K562 (cell line): ENCODE measurements around the gene KLHL33. TPM values are rescaled to one million over a fixed set of nuclear protein-coding genes. Genes with fewer than 3 reads are reported as not detected.

Experiments used
- GTF2A2 ChIP-seq: IDR thresholded peaks from 2 replicates; pipeline ENCODE4 v1.6.1; 2016; ENCODE audit warnings: mild to moderate bottlenecking, missing genetic modification characterization, missing compliant biosample characterization
- MAZ ChIP-seq, 2 experiments: fragments of 450-650 bp in 1 of 2; sonication (generic) in 1 of 2; formaldehyde crosslinking; IDR thresholded peaks in 1 of 2; conservative IDR thresholded peaks in 1 of 2; 2 replicates each; pipeline versions ENCODE4 v1.4.0 to v1.5.0; 2020; ENCODE audit warnings: mild to moderate bottlenecking in 1 of 2, missing genetic modification reagents in 1 of 2
- MEF2D ChIP-seq: conservative IDR thresholded peaks from 2 replicates; pipeline ENCODE4 v1.6.1; 2016; ENCODE audit warnings: low read depth, missing genetic modification characterization, missing compliant biosample characterization
- NBN ChIP-seq: fragments of 450-650 bp; IDR thresholded peaks from 2 replicates; pipeline ENCODE4 v1.6.1; 2016; ENCODE audit warnings: low read depth, mild to moderate bottlenecking
- POLR2B ChIP-seq: fragments of 450-650 bp; IDR thresholded peaks from 2 replicates; pipeline ENCODE4 v1.6.1; 2018; ENCODE audit warnings: low read depth; ENCODE audit not compliant: partially characterized antibody
- SNRNP70 ChIP-seq: fragments of 200-400 bp; formaldehyde crosslinking; optimal IDR thresholded peaks from 2 replicates; pipeline ENCODE3; 2017; ENCODE audit warnings: low read depth, low read length
- STAG1 ChIP-seq: sonication (generic); formaldehyde crosslinking; IDR thresholded peaks from 2 replicates; pipeline ENCODE4 v1.5.0; 2020; ENCODE audit warnings: missing genetic modification reagents, borderline replicate concordance
- TCF7L2 ChIP-seq: fragments of 150-350 bp; IDR thresholded peaks from 2 replicates; pipeline ENCODE4 v1.6.1; 2016; ENCODE audit warnings: low read depth, mild to moderate bottlenecking, low read length, moderate library complexity
- XRCC4 ChIP-seq: IDR thresholded peaks from one replicate; pipeline ENCODE4 v1.6.1; 2011; ENCODE audit not compliant: insufficient read depth, insufficient read length; ENCODE audit errors: extremely low read depth
- ZNF316 ChIP-seq: fragments of 450-650 bp; IDR thresholded peaks from 2 replicates; pipeline ENCODE4 v1.6.1; 2016
- ZZZ3 ChIP-seq: fragments of 450-650 bp; IDR thresholded peaks from 2 replicates; pipeline ENCODE4 v1.6.1; 2016; ENCODE audit warnings: antibody characterized with exemption, mild to moderate bottlenecking, moderate library complexity
- polyA plus RNA-seq, 8 experiments: library from polyadenylated mRNA; depleted of rRNA in 4 of 8; stranded (reverse) in 5 of 8; unstranded in 3 of 8; fragments of >200 nt; fragmentation: Nextera tagmentation in 2 of 8; fragmentation: Illumina TruSeq in 1 of 8; extraction: Ambion mirVana in 2 of 8; extraction: Trizol in 1 of 8; gene quantifications; 2 replicates each; pipeline versions ENCODE4 v1.2.1 to v1.2.3, GENCODE V29; 2011 to 2014; ENCODE audit warnings: inconsistent platforms in 1 of 8, missing spikeins in 1 of 8
- total RNA-seq, 7 experiments: library from RNA; depleted of rRNA in 6 of 7; stranded (reverse); fragments of >200 nt in 6 of 7; fragmentation: Illumina TruSeq in 2 of 7; extraction: Trizol in 2 of 7; gene quantifications; 2 replicates each; pipeline versions ENCODE4 v1.2.1 to v1.2.3, GENCODE V29; 2011 to 2021; ENCODE audit warnings: low replicate concordance in 1 of 7
- TF ChIP-seq, protein P1 (sequence below): sonication (generic); formaldehyde crosslinking; IDR thresholded peaks from 2 replicates; pipeline ENCODE4 v1.8.0; 2022; ENCODE audit warnings: mild to moderate bottlenecking, low read depth, missing genetic modification reagents
- TF ChIP-seq, protein P2 (sequence below), 2 experiments: fragments of 450-650 bp in 1 of 2; sonication (generic) in 1 of 2; formaldehyde crosslinking in 1 of 2; IDR thresholded peaks in 1 of 2; conservative IDR thresholded peaks in 1 of 2; 2 replicates each; pipeline versions ENCODE4 v1.6.1 to v1.8.1; 2016 to 2023; ENCODE audit warnings: mild to moderate bottlenecking in 2 of 2, moderate library complexity in 2 of 2, inconsistent platforms in 1 of 2, missing genetic modification reagents in 1 of 2
- TF ChIP-seq, protein P3 (sequence below): sonication (generic); formaldehyde crosslinking; IDR thresholded peaks from 2 replicates; pipeline ENCODE4 v1.8.0; 2022; ENCODE audit warnings: mild to moderate bottlenecking, missing genetic modification reagents
- TF ChIP-seq, protein P4 (sequence below), 2 experiments: fragments of 450-650 bp; IDR thresholded peaks; 2 replicates each; pipeline ENCODE4 v1.6.1; 2016
- TF ChIP-seq, protein P5 (sequence below): sonication (generic); formaldehyde crosslinking; IDR thresholded peaks from 2 replicates; pipeline ENCODE4 v1.9.0; 2022; ENCODE audit warnings: mild to moderate bottlenecking, missing genetic modification reagents

KLHL33 gene
- total and polyA plus RNA-seq, 9 of the 15 experiments (the other 6 are each of a cell fraction or from before 2014, with no cell fraction given): 0.04 to 0.27 (median 0.13) TPM; not detected in 6

DNA sequence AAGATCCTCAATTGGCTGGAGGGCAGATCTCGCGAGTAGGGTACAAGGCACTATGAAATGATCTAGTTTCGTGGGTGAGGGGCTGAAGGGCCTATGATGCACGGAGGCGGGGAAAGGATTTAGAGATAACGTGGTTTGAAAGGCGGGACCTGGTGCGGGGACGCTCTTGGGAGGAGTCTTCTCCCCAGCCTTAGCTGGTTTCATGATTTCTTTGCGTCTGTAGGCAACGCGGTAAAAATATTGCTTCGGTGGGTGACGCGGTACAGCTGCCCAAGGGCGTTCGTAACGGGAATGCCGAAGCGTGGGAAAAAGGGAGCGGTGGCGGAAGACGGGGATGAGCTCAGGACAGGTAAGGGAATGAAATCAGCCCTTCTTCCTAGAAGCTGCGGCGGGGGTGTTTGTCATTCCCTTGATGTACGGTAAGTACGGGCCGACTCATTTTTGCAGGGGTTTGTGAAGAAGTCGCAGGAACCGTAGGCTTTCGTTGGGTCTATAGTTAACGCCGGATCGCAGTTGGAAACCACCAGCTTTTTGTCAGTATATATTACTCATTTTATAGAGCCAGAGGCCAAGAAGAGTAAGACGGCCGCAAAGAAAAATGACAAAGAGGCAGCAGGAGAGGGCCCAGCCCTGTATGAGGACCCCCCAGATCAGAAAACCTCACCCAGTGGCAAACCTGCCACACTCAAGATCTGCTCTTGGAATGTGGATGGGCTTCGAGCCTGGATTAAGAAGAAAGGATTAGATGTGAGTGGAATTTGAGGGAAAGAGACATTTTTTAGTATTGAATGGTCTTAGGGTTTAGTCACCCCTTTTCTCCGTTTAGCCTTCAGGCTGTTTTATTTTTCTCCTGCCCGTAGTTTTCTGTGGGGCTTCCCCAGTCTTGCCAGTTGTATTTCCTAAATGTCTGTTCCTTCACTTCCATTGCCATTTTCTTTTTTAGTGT lies 19.7 kb upstream of the KLHL33 start (continued):
- TF ChIP-seq SNRNP70: no peak
- TF ChIP-seq GTF2A2 (tag): no peak
- no peak for TF ChIP-seq ZZZ3
- TF ChIP-seq, protein P1, sequence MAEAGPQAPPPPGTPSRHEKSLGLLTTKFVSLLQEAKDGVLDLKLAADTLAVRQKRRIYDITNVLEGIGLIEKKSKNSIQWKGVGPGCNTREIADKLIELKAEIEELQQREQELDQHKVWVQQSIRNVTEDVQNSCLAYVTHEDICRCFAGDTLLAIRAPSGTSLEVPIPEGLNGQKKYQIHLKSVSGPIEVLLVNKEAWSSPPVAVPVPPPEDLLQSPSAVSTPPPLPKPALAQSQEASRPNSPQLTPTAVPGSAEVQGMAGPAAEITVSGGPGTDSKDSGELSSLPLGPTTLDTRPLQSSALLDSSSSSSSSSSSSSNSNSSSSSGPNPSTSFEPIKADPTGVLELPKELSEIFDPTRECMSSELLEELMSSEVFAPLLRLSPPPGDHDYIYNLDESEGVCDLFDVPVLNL (CRISPR knock-in tag): no peak
- TF ChIP-seq, protein P2, sequence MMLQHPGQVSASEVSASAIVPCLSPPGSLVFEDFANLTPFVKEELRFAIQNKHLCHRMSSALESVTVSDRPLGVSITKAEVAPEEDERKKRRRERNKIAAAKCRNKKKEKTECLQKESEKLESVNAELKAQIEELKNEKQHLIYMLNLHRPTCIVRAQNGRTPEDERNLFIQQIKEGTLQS (IDR thresholded peaks at IDR 0.05): 0 out of 2 replicates have a peak, but pooled peaks have one; percentile 23
- TF ChIP-seq, protein P2 (CRISPR knock-in tag; conservative IDR thresholded peaks at IDR 0.05): no peak
- TF ChIP-seq MEF2D: 0 out of 2 replicates have a peak, but pooled peaks have one; percentile 10
- 0 out of 2 replicates have a peak, but pooled peaks have one; percentile 18 for TF ChIP-seq NBN
- TF ChIP-seq TCF7L2: no peak
- TF ChIP-seq, protein P3, sequence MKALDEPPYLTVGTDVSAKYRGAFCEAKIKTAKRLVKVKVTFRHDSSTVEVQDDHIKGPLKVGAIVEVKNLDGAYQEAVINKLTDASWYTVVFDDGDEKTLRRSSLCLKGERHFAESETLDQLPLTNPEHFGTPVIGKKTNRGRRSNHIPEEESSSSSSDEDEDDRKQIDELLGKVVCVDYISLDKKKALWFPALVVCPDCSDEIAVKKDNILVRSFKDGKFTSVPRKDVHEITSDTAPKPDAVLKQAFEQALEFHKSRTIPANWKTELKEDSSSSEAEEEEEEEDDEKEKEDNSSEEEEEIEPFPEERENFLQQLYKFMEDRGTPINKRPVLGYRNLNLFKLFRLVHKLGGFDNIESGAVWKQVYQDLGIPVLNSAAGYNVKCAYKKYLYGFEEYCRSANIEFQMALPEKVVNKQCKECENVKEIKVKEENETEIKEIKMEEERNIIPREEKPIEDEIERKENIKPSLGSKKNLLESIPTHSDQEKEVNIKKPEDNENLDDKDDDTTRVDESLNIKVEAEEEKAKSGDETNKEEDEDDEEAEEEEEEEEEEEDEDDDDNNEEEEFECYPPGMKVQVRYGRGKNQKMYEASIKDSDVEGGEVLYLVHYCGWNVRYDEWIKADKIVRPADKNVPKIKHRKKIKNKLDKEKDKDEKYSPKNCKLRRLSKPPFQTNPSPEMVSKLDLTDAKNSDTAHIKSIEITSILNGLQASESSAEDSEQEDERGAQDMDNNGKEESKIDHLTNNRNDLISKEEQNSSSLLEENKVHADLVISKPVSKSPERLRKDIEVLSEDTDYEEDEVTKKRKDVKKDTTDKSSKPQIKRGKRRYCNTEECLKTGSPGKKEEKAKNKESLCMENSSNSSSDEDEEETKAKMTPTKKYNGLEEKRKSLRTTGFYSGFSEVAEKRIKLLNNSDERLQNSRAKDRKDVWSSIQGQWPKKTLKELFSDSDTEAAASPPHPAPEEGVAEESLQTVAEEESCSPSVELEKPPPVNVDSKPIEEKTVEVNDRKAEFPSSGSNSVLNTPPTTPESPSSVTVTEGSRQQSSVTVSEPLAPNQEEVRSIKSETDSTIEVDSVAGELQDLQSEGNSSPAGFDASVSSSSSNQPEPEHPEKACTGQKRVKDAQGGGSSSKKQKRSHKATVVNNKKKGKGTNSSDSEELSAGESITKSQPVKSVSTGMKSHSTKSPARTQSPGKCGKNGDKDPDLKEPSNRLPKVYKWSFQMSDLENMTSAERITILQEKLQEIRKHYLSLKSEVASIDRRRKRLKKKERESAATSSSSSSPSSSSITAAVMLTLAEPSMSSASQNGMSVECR (CRISPR knock-in tag): peak; percentile 71; the same call in 1 of the 2 replicates
- peak; percentile 63 for TF ChIP-seq POLR2B
- TF ChIP-seq XRCC4: no peak
- TF ChIP-seq ZNF316: no peak
- TF ChIP-seq, protein P4, sequence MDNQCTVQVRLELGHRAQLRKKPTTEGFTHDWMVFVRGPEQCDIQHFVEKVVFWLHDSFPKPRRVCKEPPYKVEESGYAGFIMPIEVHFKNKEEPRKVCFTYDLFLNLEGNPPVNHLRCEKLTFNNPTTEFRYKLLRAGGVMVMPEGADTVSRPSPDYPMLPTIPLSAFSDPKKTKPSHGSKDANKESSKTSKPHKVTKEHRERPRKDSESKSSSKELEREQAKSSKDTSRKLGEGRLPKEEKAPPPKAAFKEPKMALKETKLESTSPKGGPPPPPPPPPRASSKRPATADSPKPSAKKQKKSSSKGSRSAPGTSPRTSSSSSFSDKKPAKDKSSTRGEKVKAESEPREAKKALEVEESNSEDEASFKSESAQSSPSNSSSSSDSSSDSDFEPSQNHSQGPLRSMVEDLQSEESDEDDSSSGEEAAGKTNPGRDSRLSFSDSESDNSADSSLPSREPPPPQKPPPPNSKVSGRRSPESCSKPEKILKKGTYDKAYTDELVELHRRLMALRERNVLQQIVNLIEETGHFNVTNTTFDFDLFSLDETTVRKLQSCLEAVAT (IDR thresholded peaks at IDR 0.05): 0 out of 4 replicates have a peak, but pooled peaks of 1 of the 2 experiments have one; percentile 42
- TF ChIP-seq STAG1 (CRISPR knock-in tag): no peak
- peak; percentile 0 to 9; a peak in 1 of 4 replicates for TF ChIP-seq MAZ (CRISPR knock-in tag; conservative IDR thresholded peaks at IDR 0.05 in 1 of 2, IDR thresholded peaks at IDR 0.05 in 1 of 2)
- TF ChIP-seq, protein P5, sequence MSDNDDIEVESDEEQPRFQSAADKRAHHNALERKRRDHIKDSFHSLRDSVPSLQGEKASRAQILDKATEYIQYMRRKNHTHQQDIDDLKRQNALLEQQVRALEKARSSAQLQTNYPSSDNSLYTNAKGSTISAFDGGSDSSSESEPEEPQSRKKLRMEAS (CRISPR knock-in tag): peak; percentile 63
